Activated CD4-positive, alpha-beta T cell treated with anti-CD3 and anti-CD28 coated beads, Interleukin-2, amount 50 U/mL, for 24 hours (primary cell): ENCODE results near the gene PRPF39.
"Not testable (repeated sequence)": the region's sequence is repeated elsewhere in the genome, so short reads cannot be mapped to it uniquely, and the experiment has no call there.

Source experiments
- DNase-seq, 2 donors: peaks; one replicate each; pipeline ENCODE4 v3.0.0-alpha.2; 2020; ENCODE audit warnings: low read depth in 1 of 2, low spot score in 1 of 2

The PRPF39 gene

GRCh38 chr14:45083976-45084722 lies at the start of gene PRPF39:
PRPF39 (plus strand) TSS chr14:45084116; CDS start chr14:45095240, 11,124 bp downstream.
- DNase-seq, result peak; percentile 92 to 94

DNA sequence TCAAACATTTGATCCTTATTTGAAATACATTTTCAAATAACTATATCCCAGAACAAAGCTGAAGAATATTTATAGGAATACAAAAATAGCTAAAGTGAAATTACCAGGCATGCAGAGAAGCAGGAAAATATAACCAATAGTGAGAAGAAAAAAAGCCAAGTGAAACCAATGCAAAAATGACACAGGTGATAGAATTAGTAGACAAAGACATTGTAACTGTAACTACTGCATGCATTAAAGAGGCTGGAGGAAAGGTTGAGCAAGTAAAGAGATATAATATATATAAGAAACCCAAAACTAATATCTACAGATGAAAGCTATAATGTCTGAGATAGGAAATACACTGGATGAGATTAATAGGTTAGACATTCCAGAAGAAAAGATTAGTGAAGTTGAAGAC lies 49.2 kb upstream of the PRPF39 start:
- no peak for DNase-seq

GRCh38 chr14:45038256-45038655 lies 45.7 kb upstream of the PRPF39 start:
- DNase-seq, result no peak

- no peak for DNase-seq
These were observed 45.1 kb upstream of the PRPF39 start for GRCh38 chr14:45038865-45039264.

GRCh38 chr14:45039390-45039789 lies 44.5 kb upstream of the PRPF39 start:
- DNase-seq, result no peak

GRCh38 chr14:45041641-45042040 lies 42.3 kb upstream of the PRPF39 start:
- no peak for DNase-seq

- DNase-seq, result no peak
These were observed 39.3 kb upstream of the PRPF39 start for GRCh38 chr14:45044638-45045037.

GRCh38 chr14:45048385-45048784 lies 35.5 kb upstream of the PRPF39 start:
- DNase-seq, result no peak

DNA sequence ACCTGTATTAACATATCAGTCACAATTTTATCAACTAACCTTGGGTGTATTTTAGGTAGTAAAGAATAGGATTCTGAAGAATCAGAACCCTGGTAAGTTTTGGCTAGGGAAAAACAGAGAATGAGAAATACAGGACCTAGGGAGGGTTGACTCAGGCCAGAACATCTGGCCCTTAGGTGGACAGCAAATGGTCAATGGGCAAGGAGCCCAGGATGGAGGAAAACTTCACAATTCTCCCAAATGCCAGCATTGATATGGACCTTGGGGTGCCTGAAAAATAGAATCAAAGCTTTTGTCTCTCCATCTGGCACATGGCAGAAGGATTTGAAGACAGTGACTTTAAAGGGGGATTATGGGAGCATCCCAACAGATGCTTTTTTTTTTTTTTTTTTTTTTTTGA lies 32.7 kb upstream of the PRPF39 start:
- DNase-seq, result no peak

DNA sequence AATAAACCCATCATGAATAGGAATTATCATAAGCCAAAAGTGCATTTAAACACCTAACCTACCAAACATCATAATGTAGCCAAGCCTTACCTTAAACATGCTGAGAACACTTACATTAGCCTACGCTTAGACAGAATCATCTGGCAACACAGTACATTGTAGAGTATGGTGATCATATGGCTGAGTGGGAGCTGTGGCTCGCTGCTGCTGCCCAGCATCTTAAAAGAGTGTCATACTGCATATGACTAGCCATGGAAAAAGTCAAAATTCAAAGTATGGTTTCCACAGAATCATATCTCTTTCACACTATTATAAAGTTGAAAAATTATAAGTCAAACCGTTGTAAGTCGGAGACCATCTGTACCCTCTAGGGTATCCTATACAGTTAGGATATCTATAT lies 32.0 kb upstream of the PRPF39 start:
- no peak for DNase-seq

GRCh38 chr14:45057349-45057748 lies 26.6 kb upstream of the PRPF39 start:
- DNase-seq, result no peak

- no peak for DNase-seq
These were observed 26.0 kb upstream of the PRPF39 start for GRCh38 chr14:45057881-45058364.

- no peak for DNase-seq
These were observed 23.4 kb upstream of the PRPF39 start for GRCh38 chr14:45060551-45060950.

DNA sequence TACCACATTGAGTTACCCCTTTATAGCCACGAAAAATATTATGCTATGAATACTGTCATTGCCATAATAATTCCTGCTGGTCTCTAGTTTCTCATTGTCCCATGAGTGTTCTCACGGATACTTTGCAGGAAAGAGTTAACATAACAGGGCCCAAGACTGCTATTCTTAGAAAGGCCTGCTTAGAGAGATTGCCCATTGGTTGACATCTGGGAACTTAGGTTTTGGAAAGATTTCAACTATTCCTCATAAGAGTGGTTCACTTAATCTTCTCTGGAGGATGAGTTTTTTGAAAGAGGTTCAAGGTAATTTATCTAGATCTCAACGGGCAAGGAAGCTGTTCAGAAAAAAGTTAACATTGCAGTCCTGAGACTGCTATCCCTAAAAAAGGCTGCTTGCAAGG lies 18.4 kb upstream of the PRPF39 start:
- no peak for DNase-seq

DNA sequence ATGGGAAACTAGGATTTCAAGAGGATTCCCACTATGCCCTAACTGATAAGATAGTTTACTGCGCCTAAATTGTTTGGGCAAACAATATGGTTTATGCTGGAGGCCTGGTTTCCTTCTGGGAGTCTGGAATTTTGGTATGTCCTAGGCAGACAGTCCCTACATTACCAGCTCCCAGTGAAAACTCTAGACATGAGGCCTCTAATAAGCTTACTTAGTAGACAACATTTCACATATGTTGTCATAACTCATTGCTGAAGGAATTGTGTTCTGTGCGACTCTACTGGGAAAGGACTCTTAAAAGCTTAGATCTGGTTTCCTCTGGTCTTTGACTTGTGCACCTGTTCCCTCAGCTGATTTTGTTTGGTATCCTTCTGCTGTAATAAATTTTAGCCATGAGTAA lies 18.0 kb upstream of the PRPF39 start:
- DNase-seq, result no peak

DNA sequence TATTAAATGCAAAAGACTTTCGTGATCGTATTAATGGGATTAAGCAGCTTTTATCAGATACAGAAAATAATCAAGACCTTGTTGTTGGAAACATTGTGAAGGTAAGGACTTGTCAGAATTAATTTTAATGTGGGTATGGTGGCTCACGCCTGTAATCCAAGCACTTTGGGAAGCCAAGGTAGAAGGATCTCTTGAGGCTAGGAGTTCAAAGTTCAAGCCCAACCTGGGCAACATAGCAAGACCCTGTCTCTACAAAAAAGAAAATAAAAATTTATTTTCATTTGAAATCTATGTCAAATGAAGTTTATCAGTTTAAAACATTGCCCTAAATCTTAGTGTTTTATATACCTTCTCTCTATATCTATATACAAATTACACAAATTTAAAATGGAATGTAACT lies 17.2 kb upstream of the PRPF39 start:
- no peak for DNase-seq

DNA sequence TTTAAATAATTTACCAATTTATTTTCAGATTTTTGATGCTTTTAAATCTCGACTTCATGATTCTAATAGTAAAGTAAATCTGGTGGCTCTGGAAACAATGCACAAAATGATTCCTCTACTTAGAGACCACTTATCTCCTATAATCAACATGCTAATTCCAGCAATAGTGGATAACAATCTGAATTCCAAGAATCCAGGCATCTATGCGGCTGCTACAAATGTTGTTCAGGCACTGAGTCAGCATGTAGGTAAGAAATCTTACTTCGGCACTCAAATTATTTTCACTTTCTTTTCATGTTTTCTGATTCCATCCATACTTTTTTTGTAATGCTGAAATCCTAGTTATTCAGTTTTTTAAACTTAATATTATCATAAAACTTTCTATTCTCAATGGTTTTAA lies 15.5 kb upstream of the PRPF39 start:
- no peak for DNase-seq

DNA sequence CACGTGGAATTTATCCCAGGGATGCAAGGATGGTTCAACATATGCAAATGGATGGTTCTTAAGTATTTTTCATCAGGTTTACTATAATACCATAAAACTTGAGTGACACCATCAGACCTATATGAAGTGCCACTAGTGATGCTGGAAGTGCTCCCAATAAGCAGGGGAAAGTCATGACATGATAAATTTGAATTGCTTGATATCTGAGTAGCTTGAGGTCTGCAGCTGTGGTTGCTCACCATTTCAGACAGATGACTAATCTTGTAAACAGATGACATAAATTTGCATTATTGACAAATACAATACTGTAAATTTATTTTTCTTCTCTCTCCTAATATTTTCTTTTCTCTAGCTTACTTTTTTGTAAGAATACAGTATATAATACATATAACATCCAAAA lies 13.7 kb upstream of the PRPF39 start:
- no peak for DNase-seq

DNA sequence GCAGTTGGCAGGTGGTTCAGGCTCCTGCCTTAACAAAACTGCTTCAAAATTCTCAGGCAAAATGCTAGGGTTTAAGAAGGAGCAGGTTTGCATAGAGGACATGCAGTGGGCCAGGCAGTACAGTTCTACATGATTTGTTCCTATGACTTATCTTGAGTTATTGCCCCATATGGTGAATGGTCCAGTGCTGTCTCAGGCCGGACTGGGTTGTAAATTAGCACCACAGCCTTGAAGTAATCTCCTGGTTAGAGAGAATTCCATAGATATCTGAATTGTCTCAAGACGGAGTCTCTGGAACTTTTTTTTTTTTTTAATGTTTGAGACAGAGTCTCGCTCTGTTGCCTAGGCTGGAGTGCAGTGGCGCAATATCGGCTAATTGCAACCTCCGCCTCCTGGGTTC lies 11.8 kb upstream of the PRPF39 start:
- no peak for DNase-seq

GRCh38 chr14:45073231-45073879 lies 10.6 kb upstream of the PRPF39 start:
- DNase-seq, result no peak

GRCh38 chr14:45078323-45078722 lies 5.6 kb upstream of the PRPF39 start:
- DNase-seq, result no peak

DNA sequence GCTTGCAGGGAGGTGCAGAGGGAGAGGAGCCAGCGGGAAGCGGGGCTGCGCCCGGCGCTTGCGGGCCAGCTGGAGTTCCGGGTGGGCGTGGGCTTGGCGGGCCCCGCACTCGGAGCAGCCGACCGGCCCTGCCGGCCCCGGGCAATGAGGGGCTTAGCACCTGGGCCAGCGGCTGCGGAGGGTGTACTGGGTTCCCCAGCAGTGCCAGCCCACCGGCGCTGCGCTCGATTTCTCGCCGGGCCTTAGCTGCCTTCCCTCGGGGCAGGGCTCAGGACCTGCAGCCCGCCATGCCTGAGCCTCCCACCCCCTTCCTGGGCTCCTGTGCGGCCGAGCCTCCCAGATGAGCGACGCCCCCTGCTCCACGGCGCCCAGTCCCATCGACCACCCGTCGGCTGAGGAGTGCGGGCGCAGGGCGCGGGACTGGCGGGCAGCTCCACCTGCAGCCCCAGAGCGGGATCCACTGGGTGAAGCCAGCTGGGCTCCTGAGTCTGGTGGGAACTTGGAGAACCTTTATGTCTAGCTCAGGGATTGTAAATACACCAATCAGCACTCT lies 3.4 kb upstream of the PRPF39 start:
- not testable (repeated sequence) for DNase-seq
